ENCODE data around the gene ITPK1.

The ITPK1 gene

GRCh38 chr14:93034671-93034994 lies 81.1 kb downstream of the ITPK1 start:
- no peak overlapping the region for H3K4me3 ChIP-seq (replicated peaks in 1 of 2; ENCODE audit: low read depth in 2 of 2, low read length in 2 of 2)
- DNase-seq (ENCODE audit: low read depth in 2 of 2): no peak
- TF ChIP-seq CTCF (IDR thresholded peaks at IDR 0.05; ENCODE audit: low read depth, low read length): no peak

GRCh38 chr14:93033983-93034670 lies 81.6 kb downstream of the ITPK1 start:
- H3K4me3 ChIP-seq (replicated peaks in 1 of 2; ENCODE audit: low read depth in 2 of 2, low read length in 2 of 2): no peak overlapping the region
- peak in 1 of 2 donors; percentile 25 for DNase-seq (ENCODE audit: low read depth in 2 of 2)
- TF ChIP-seq CTCF (IDR thresholded peaks at IDR 0.05; ENCODE audit: low read depth, low read length): peak; percentile 54

- no peak for TF ChIP-seq CTCF (IDR thresholded peaks at IDR 0.05; ENCODE audit: low read depth, low read length)
- DNase-seq (ENCODE audit: low read depth in 2 of 2): no peak
- H3K4me3 ChIP-seq (replicated peaks in 1 of 2; ENCODE audit: low read depth in 2 of 2, low read length in 2 of 2): no peak overlapping the region
These were observed 82.4 kb downstream of the ITPK1 start for GRCh38 chr14:93033084-93033982.

GRCh38 chr14:93032421-93032936 lies 83.2 kb downstream of the ITPK1 start:
- DNase-seq (ENCODE audit: low read depth in 2 of 2): peak; percentile 52 to 53
- no peak for TF ChIP-seq CTCF (IDR thresholded peaks at IDR 0.05; ENCODE audit: low read depth, low read length)
- H3K4me3 ChIP-seq (replicated peaks in 1 of 2; ENCODE audit: low read depth in 2 of 2, low read length in 2 of 2): no peak overlapping the region

- no peak overlapping the region for H3K4me3 ChIP-seq (replicated peaks in 1 of 2; ENCODE audit: low read depth in 2 of 2, low read length in 2 of 2)
- TF ChIP-seq CTCF (IDR thresholded peaks at IDR 0.05; ENCODE audit: low read depth, low read length): no peak
- no peak for DNase-seq (ENCODE audit: low read depth in 2 of 2)
These were observed 84.0 kb downstream of the ITPK1 start for GRCh38 chr14:93031505-93032315.

GRCh38 chr14:93030761-93031160 lies 85.0 kb downstream of the ITPK1 start:
- DNase-seq (ENCODE audit: low read depth in 2 of 2): no peak
- no peak overlapping the region for H3K4me3 ChIP-seq (replicated peaks in 1 of 2; ENCODE audit: low read depth in 2 of 2, low read length in 2 of 2)
- TF ChIP-seq CTCF (IDR thresholded peaks at IDR 0.05; ENCODE audit: low read depth, low read length): no peak

Data from cardiac fibroblast (primary cell).